ENCODE results near the gene DAB2.

DAB2 gene

DNA sequence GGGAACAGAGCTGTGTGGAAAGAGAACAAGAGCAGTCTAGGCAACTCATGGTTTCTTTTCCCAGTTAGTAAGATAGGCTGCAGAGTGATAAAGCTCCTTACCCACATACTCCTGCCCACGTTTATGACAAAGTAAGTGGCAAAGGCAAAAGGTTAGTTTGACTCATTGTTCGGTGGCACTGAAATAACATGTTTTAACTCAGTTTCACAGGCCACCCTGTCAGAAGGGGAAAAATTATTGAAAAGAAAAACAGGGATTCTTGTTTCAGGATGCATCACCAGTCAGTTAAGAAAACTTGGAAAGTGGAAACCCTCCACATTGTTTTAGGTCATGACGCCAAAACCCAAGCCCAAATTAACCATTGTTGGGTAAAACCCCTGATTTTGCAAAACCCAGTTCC, 22.3 kb upstream of the DAB2 start:
- no peak for DNase-seq

DNA sequence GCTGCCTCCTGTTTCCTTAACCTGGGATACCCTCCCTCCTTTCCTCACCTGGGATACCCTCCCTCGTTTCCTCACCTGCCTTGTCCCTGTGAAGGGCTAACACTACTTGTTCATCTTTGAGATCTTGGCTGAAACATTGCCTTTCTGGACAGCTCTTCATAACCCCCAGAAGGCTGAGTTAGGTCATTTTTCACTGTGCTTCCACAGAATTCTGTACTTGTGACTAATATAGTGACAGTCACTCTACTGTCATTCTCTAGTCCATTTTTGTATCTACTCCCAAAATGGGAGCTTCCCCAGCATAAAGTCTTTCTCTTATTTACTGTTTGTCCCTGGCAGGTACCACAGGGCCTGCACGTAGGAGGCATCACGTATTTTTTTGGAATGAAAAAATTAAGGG, 21.5 kb upstream of the DAB2 start:
- DNase-seq = no peak

DNA sequence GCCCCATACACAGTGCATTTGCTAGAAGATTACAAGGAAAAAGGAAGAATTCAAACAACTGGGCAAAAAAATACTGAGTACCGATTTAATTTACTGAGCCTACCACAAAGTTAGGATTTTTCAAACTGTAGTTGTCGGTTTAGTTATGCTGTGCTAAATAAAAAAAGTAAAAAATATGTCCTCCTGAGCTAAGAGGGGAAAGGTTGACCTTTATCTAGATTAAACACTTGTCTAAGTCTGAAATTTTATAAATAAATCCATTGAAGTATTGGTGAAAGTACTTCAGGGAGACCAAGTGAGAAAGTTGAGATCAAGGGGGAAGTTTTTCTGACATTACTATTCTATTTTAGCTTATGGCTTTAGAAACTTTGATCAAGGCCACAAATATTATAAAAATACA, 19.1 kb upstream of the DAB2 start:
- no peak for DNase-seq

DNA sequence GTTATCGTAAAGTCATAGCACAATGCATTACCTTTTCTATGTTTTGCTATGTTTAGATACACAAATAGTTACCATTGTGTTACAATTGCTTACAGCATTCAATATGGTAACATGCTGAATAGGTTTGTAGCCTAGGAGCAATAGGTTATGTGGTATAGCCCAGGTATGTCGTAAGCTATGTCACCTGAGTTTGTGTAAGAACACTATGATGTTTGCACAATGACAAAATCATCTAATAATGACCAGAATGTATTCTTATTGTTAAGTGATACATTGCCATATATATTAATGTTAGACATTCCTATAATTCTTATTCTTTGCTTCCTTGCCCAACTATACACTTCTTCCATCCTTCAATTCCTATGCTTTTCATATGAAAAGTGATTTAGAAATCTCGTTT, 18.2 kb upstream of the DAB2 start:
- DNase-seq = no peak

DNA sequence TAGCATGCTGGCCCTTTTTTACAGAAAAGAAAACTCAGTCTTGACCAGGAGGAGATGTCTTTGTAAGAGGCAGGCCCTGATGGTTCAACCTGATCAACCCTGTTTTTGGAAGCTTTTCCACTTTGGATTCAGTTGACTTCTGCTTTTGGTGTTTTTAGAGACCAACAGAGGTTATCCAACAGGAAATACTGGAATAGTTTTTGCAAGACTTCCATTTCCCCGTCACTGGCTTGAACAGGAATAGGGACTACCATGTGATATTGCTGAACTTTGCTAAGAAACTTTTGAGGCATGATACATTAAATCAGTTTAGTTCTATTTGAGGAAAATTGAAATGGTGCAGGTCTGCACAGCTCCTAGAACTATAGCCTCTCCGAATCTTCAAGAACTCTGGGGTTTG, 17.1 kb upstream of the DAB2 start:
- no peak for DNase-seq

DNA sequence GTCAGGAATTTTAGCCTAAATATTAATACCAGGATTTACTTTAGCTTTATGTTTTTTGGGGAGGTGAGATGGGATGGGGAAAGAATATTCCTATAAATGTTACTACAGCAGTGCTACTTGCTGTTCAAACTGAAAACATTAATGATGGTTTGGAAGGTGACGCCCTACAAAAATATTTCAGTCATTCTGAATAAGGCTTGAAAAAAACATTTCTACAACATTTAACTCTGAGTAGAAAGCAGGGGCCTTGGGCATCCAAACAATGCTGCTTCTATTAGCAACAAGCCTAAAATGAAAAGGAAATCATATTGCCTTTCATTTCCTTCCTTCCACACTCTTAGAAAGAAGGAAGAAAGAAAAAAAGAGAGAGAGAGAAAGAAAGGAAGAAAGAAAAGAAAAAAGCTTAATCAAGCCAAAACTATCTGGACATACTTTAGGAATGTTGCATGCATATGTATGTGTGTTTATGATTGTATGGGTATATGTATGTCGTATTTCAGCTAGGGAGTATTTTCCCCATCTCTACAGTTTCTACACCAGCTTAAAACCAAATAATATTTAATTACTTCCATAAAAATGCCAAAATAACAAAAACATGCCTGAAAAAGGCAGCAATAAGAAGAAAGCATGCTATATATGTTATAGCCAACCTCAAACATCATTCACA, 16.3 kb upstream of the DAB2 start:
- DNase-seq = no peak

DNA sequence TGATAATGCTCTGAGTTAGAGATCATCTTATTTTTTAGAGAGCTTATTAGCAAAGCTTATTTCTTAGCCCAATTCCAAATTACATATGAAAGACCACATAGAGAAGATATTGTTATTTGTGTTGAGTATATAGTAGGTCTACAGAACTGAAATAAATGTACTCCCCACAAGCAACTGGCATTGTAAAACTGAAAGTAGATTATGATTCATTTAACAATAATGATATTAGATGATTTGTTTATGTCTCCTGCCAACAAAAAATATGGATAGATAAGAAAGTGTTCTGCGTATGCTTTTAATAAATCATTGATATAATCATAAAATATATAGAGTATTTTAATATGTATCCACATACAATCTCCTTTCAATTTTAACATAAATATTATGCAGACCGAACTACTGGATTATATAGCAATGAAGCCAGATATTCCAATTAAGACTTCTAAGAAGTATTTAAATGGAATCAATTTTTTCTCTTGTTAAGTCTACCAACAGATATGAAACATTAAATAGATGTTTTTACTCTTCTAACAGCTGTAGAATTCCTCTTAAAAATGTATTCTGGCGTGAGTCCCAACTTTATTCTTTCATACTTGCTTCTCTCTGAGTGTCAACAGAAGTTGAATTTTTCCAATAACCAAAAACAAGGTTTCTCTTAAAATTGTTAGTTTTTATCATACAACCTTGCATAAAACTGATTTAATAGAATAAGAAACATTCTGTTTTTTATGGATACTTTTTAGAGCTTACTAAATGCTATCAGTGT, 15.6 kb upstream of the DAB2 start:
- no peak for DNase-seq

DNA sequence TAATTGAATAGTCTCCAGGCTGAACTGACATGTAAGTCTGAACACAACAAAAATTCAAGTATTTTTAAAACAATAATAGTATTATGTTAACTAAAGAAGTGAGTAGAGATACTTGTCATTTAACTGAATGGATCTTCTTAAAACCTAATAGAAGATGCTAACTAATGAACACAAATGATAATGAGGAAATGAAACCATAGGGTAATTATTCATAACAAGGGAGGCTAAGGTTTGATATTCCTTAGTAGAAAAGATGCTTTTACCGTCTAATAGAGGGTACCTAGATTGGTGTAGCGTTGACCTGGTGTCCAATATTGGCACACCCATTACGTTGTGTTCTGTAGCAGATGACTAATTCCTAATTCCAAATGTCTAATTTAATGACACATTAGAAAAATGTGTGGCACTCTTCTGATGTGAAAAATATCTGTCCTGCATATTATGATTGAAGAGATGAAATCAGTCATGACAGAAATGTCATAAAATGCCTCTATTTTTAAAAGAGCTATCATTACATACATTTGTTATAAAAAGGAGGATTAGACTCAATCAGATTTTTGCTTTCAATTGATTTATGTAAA, 14.9 kb upstream of the DAB2 start:
- DNase-seq = no peak

DNA sequence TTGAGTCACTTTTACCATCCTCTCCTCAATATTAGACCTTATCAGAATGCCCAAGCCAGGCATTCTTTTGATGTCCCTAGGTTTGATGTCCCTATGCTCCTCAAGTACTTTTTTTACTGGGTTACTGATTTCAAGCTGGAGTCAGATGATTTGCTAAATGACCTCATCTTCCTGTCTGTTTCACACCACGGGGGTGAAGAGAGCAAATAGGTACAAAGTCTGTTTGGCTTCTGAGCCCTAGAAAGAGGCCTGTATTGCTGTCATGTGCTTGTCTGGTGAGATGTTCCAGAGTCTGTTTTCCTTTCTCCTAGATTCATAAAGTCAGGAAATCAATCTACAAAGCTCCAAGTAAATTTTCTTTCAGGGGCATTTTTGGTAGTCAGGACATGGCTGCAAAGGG, 12.7 kb upstream of the DAB2 start:
- DNase-seq = no peak

DNA sequence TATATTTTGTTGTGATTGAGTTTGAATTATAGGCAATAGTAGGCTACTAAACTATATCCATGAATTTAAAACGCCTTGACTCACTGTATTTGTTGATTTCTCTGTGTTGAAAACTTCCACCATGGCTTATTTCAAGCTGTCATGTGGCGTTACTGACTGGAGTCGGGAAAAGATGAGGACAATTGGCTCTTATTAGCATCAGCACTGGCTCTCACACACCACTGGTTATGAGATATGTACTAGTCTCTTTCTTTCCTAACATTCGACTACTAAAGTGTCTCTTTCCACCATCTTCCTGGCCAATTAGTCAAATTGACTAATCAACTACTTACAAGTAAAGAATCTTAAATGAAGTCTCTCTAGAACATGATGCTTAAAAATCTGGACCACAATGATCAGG, 9.1 kb upstream of the DAB2 start:
- no peak for DNase-seq

DNA sequence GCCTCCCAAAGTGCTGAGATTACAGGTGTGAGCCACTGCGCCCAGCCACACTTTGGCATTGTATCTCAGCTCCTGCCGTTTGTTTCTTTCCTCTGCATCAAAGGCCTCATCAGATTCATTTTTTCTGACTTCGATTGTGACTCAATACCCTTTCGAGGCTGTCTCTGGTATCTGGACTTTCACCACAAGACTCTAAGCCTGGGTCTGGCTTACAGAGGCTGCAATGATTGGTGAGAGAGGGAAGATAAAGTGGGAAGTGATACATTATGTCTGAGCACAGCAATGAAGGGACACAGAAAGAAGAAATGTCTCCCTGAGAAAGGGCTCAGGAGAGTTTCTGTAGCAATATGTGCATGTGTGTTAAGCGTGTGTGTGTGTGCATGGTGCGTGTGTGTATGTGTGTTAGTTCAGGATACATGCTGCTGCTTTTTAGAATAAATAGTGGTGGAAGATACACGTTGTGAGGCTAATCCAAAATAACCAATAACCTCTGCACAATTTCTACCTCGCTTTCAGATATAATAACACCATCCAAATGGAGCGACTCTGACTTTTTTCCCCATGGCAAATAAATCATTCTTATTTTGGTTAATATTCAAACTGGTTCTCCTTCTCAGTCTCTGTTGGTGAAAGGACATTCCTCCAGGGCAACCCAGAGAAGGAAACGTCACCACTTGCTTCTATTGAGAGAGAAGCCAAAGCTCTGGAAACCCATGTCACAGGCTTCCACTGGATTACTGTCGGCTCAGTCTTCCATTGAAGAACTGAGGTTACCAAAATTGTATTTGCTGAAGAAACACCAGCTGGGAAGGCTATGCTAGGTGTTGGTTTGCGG, 8.1 kb upstream of the DAB2 start:
- DNase-seq = no peak

DNA sequence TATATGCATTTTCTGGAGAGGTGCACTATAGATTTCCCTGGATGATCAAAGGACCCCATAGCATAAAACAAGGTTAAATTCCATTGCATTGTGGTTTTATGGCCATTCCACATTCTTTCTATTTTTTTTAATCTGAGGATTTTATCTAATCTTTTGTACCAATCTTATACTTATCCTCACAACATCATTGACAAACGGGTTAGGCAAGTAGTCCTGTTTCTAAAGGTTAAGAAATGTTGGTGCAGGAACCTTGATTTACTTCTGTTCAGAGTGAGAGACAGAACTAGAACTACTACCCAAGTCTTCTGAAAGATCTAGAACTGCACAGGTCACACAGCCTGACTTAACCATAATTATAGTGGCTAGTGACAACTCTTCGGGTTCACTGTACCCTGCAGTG, 5.7 kb upstream of the DAB2 start:
- no peak for DNase-seq

DNA sequence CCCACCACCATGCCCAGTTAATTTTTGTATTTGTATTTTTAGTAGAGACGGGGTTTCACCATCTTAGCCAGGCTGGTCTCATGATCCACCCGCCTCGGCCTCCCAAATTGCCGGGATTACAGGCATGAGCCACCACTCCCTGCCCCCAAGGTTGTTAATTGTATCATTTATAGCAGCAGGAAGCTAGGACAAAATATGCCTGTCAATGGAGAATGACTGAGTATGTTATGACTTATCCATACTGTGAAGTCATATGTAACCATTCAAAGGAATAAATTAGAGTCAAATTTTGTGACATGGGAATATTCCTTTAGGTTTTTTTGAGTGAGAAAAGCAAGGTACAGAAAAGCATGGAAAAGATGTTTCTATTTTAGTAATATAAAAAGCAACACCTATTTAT, 3.9 kb upstream of the DAB2 start:
- no peak for DNase-seq

DNA sequence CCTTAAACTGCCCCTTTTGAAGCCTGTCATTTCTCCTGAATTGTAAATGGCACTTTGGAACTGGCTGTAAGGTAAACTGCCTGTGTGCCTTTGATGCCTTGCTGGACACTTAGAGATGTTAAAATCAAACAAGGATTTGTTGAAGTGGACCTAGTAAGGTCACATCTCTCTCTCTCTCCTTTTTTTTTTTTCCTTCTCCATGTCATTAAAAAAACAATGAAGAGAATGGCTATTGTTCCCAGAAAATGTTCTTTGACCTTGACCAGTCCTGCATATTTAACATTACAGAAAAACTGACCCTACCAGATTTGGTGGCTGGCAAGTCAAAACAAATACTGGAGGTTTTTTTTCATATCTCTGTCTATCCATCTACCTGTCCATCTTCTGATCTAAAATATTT, 2.9 kb upstream of the DAB2 start:
- no peak for DNase-seq

DNA sequence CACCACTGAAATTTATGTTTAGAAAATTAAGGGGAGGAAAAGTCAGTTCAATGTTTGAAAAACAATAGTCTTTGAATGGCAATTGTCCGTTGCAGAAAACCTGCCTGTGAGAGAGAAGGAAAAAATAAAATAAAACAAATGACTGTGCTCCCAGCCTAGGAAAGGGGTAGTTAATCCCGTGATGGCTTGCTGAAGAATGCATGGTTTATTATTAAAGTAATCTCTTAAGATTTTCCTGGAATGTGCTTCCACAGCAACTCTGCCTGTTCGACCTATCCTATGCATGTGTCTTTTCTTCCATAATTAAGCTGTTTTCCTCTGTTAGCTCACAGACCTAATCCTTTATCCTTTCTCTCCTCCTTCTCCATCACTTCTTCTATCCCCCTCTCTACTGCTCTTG, 2.4 kb upstream of the DAB2 start:
- DNase-seq = no peak

DNA sequence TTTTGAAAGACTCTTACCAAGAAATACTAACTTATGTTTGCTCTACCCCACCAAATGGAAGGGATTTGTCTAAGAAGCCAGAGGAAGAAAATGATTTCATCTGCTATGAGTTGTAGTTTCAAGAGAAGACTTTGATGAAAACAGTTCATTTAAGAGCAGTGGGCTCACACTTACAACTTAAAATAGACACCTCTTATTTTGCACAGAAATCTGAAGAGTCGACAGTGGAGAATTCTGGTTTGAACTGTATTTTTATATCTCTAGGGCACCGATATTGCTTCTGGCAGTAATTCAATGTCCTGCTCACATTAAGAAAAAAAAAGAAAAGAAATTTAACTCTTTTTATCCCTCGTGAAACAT, 1.9 kb upstream of the DAB2 start:
- DNase-seq = no peak

DNA sequence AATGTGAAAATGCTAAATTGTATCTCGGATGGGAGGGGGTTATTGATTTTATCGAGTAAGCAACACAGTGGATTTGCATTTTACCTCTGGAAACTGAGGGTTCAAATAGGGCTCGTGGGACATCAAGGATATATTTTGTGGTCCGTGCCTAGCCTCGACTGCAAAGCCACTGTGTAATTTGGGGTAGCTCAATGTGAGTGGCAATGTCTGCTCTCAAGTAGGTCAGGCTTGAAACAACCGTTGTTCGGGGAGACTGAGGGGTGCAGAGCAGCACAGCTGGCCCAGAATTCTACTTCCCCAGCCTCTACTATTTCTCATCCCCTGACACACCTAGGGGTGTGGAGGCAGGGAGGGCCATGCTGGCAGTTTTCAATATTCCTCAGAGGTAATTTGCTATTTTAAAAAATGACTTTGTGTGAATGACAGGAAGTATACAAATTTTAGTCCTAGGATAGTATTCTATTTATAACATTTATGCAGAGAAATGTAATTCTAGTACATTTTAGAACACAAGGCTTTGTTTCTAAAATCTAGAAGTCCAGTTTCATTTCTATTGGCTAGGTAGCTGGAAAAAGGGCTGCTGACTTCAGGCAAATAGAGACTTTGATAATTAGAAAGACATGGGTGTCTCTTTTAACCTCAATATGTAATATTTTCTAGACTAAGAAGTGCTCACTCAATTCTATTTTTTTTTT, 1.4 kb upstream of the DAB2 start:
- peak; percentile 49 for DNase-seq

DNA sequence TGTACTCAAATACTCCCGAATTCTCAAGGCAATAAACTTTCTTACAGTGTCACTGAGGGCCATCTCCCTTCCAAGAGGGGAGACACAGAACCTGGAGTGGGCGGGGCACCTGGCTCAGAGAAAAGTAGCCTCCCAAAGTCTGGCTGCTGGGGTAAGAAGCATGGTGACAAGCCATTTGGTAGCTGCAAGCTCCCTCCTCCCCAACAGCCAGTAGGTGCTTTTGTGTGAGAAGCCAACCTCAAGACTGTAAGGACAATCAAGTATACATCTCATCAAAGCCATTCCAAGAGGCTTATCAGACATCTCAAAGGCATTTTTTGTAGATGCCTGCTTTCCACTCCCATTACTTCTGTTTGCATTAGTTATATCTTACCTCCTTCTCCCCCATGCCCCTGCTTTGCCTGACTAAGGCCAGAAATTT, 1.4 kb downstream of the DAB2 start:
- peak; percentile 44 for DNase-seq

DNA sequence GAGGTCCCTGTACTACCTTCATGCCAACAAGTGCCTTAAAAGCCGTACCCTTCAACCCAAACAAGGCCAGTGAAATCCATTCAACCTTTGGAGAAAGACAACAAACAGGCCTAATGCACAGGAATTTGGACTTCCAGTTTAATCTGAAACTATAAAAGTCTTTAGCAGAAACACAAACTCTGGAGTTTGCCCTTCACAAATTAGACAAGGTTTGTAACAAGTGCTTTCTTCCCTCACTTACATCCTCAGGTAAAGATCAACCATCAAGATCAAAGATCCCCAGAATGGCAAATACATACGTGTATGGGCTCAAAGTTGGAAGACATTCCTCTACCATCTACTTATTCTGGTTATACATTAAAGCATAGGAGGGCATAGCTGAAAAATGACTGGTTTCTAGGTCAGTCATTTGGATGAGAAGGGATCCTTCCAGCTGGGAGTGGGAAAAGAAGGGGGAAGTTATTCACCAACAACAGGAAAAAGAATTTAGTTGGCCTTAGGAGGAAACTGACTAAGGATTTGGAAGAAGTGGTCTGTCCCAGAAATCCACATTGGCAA, 2.0 kb downstream of the DAB2 start:
- no peak for DNase-seq

DNA sequence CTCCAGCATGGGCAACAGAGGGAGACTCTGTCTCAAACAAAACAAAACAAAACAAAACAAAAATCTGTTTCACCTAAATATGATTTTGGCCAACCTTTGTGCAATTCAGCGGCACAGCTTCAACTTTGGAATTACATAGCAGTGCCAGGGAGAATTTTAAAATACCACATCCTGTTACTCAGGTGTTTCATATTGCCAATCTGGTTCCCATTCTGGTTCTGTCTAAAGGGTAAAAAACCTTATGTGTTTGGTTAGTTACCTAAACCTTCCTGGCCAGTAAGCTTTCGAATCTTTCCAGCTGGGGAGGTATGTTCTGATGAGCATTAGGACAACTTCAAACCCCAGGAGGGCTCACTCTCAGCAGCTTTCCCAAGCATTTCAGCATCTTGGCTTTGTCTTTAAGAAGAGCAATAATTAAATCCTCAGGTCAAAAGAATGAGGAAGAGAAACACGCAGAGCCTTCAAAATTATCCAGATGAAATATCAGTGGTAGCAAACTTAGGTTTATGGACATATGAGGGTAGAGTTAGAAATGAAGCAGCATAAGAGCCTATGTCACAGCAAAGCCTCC, 2.7 kb downstream of the DAB2 start:
- DNase-seq = no peak

DNA sequence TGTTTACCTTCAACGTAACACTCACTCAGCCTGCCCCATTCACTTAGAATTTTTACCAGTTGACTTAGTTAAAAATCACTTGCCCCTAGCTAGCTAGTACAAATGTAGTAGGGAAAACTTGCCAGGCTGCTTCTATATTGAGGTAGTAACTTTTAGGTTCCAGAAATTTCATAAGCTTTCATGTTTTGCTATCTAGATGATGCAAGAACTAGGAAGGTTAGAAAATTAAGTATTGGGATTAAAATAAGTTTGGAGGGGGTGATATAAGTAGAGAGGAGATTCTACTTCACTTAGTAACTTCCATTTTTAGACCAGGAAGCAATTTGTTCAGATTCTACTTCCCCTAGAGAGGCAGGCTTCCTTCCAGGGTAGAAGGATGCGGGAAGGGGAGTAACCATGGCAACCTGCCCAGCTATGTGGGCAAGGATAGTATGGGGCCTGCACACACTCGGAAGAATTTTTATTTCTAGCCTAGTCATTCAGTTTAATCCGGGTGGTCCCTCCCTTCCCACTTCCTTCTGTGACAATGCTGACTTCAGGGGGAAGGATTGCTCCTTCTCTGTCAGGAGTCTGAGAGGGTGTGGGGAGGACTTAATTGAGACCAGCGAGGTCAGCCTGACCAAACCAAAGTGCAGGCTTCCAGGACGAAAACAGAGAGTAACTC, 4.2 kb downstream of the DAB2 start:
- peak; percentile 87 for DNase-seq

DNA sequence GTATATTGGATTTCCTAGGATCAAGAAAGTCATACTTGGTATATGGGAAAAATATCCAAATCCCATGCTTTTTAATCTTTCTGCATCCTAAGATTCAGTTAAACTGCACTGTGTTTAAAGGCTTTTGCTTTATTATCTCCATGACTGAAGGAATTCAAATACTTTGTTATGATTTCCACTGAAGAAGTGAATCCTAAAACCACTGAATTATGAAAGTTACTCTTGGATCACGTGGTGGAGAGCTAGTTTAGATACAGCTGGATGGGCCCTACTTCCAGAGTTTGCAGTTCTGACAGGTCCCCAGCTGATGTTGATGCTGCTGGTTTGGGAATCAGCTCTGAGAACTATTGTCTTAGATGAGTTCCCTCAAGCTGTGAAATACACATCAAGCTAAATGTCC, 5.0 kb downstream of the DAB2 start:
- no peak for DNase-seq
